Tibial nerve (tissue), 4 donors: ENCODE results near the gene HID1.

Source experiments
- EP300 ChIP-seq, 2 donors: sonication (generic); formaldehyde crosslinking; IDR thresholded peaks; one replicate each; pipeline ENCODE4 v1.6.1; 2017; ENCODE audit warnings: antibody characterized with exemption in 2 of 2, mild to moderate bottlenecking in 1 of 2
- POLR2A ChIP-seq, 2 donors: fragments of 450-650 bp; IDR thresholded peaks; one replicate each; pipeline ENCODE4 v1.6.1; 2017; ENCODE audit warnings: antibody characterized with exemption in 2 of 2, mild to moderate bottlenecking in 2 of 2, moderate library complexity in 2 of 2
- TF ChIP-seq, protein P1 (sequence below), 5 experiments: fragments of 200-600 bp in 3 of 5; fragments of 450-650 bp in 2 of 5; sonication (generic) in 3 of 5; IDR thresholded peaks; one replicate each; pipeline ENCODE4 v1.5.1; 2016 to 2019; ENCODE audit warnings: antibody characterized with exemption in 5 of 5, mild to moderate bottlenecking in 3 of 5, moderate library complexity in 2 of 5

DNA sequence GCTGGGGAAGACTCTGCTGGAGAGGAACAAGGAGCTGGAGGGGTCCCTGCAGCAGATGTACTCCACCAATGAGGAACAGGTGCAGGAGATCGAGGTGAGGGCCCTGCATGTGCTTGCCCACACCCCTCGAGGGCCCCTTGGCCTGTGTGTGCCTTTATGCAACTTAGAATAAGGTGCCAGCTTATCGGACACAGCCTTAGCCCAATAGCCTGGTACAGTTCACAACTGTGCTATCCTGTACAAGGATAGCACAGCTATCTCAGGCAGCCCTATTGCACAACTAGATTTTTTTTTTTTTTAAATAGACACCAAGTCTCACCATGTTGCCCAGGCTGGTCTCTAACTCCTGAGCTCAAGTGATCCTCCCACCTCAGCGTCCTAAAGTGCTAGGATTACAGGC is 27.0 kb upstream of the HID1 start:
- TF ChIP-seq, protein P1, sequence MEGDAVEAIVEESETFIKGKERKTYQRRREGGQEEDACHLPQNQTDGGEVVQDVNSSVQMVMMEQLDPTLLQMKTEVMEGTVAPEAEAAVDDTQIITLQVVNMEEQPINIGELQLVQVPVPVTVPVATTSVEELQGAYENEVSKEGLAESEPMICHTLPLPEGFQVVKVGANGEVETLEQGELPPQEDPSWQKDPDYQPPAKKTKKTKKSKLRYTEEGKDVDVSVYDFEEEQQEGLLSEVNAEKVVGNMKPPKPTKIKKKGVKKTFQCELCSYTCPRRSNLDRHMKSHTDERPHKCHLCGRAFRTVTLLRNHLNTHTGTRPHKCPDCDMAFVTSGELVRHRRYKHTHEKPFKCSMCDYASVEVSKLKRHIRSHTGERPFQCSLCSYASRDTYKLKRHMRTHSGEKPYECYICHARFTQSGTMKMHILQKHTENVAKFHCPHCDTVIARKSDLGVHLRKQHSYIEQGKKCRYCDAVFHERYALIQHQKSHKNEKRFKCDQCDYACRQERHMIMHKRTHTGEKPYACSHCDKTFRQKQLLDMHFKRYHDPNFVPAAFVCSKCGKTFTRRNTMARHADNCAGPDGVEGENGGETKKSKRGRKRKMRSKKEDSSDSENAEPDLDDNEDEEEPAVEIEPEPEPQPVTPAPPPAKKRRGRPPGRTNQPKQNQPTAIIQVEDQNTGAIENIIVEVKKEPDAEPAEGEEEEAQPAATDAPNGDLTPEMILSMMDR (IDR thresholded peaks at IDR 0.05), result no peak
- no peak for TF ChIP-seq POLR2A (IDR thresholded peaks at IDR 0.05)
- no peak for TF ChIP-seq EP300 (IDR thresholded peaks at IDR 0.05)
